Tibial nerve (tissue), 4 donors: ENCODE measurements around the gene CSNK1E.

ENCODE experiments used
- CTCF ChIP-seq, 5 experiments: fragments of 200-600 bp in 3 of 5; fragments of 450-650 bp in 2 of 5; sonication (generic) in 3 of 5; IDR thresholded peaks; one replicate each; pipeline ENCODE4 v1.5.1; 2016 to 2019; ENCODE audit warnings: antibody characterized with exemption in 5 of 5, mild to moderate bottlenecking in 3 of 5, moderate library complexity in 2 of 5
- EP300 ChIP-seq, 2 donors: sonication (generic); formaldehyde crosslinking; IDR thresholded peaks; one replicate each; pipeline ENCODE4 v1.6.1; 2017; ENCODE audit warnings: antibody characterized with exemption in 2 of 2, mild to moderate bottlenecking in 1 of 2
- POLR2A ChIP-seq, 2 donors: fragments of 450-650 bp; IDR thresholded peaks; one replicate each; pipeline ENCODE4 v1.6.1; 2017; ENCODE audit warnings: antibody characterized with exemption in 2 of 2, mild to moderate bottlenecking in 2 of 2, moderate library complexity in 2 of 2

- TF ChIP-seq CTCF (IDR thresholded peaks at IDR 0.05) (no peak), POLR2A (IDR thresholded peaks at IDR 0.05) (no peak), EP300 (IDR thresholded peaks at IDR 0.05) (no peak)
Measured at GRCh38 chr22:38296372-38296771, 20.9 kb downstream of the CSNK1E start.
